HEK293 (cell line): ENCODE results near the gene PRKCA.

Experiments used
- CTCF ChIA-PET: fragments of 350-600 bp; formaldehyde crosslinking; extraction: SDS; loops from one replicate; lab custom pipeline; 2021; ENCODE audit warnings: antibody characterized with exemption; lab: Yijun Ruan, JAX
- POLR2A ChIA-PET: fragments of 300-600 bp; formaldehyde crosslinking; extraction: SDS; loops from one replicate; lab custom pipeline; 2020; ENCODE audit warnings: antibody characterized with exemption, inconsistent platforms; lab: Yijun Ruan, JAX
- H3K27ac ChIP-seq: fragments of 200-500 bp; sonication (Bioruptor generic); 2 replicates; pipeline ENCODE4 v1.5.1; 2014; ENCODE audit warnings: low read depth, low read length, control low read depth, inconsistent platforms; ENCODE audit errors: extremely low read depth
- H3K36me3 ChIP-seq, 2 experiments: fragments of 200-500 bp in 1 of 2; sonication (Bioruptor generic) in 1 of 2; 1 replicate in 1 of 2; 2 replicates in 1 of 2; pipeline ENCODE4 v1.5.1; 2014 to 2017; ENCODE audit warnings: inconsistent platforms in 2 of 2, low read length in 2 of 2; ENCODE audit not compliant: control insufficient read depth in 2 of 2, insufficient read depth in 1 of 2
- H3K4me1 ChIP-seq: fragments of 200-500 bp; sonication (Bioruptor generic); 2 replicates; pipeline ENCODE4 v1.5.1; 2014; ENCODE audit warnings: mild to moderate bottlenecking, low read length, inconsistent platforms; ENCODE audit not compliant: control insufficient read depth, insufficient read depth
- H3K4me3 ChIP-seq: 2 replicates; pipeline ENCODE4 v1.5.1; 2011; ENCODE audit warnings: low read depth, mild to moderate bottlenecking, control low read depth, low read length, moderate library complexity
- H3K9me3 ChIP-seq: fragments of 200-500 bp; sonication (Bioruptor generic); 2 replicates; pipeline ENCODE4 v1.5.1; 2014; ENCODE audit warnings: low read depth, low read length, inconsistent platforms; ENCODE audit not compliant: control insufficient read depth, insufficient read depth
- BCL6B ChIP-seq: fragments of 450-650 bp; formaldehyde crosslinking; IDR thresholded peaks from 2 replicates; pipeline ENCODE4 v1.5.1; 2017; ENCODE audit warnings: missing biosample characterization, missing genetic modification characterization
- GLI2 ChIP-seq: fragments of 450-650 bp; formaldehyde crosslinking; IDR thresholded peaks from 2 replicates; pipeline ENCODE4; 2017; ENCODE audit warnings: missing biosample characterization, missing genetic modification characterization, low read depth, borderline replicate concordance
- GLI4 ChIP-seq: fragments of 450-650 bp; formaldehyde crosslinking; IDR thresholded peaks from 2 replicates; pipeline ENCODE4 v1.5.1; 2016; ENCODE audit warnings: missing biosample characterization, missing genetic modification characterization
- OSR2 ChIP-seq: fragments of 450-650 bp; formaldehyde crosslinking; IDR thresholded peaks from 2 replicates; pipeline ENCODE4 v1.5.1; 2016; ENCODE audit warnings: missing biosample characterization, missing genetic modification characterization
- OVOL3 ChIP-seq: fragments of 450-650 bp; formaldehyde crosslinking; IDR thresholded peaks from 2 replicates; pipeline ENCODE4 v1.5.1; 2016; ENCODE audit warnings: missing biosample characterization, missing genetic modification characterization
- REPIN1 ChIP-seq: fragments of 450-650 bp; formaldehyde crosslinking; IDR thresholded peaks from 2 replicates; pipeline ENCODE4 v1.5.1; 2017; ENCODE audit warnings: missing biosample characterization, missing genetic modification characterization, low read depth
- SETDB1 ChIP-seq: IDR thresholded peaks from one replicate; pipeline ENCODE4 v1.6.1; 2017; ENCODE audit warnings: mild to moderate bottlenecking, low read length, moderate library complexity, mixed read lengths; ENCODE audit not compliant: insufficient read length
- SP7 ChIP-seq: fragments of 450-650 bp; formaldehyde crosslinking; IDR thresholded peaks from 2 replicates; pipeline ENCODE4 v1.5.1; 2016; ENCODE audit warnings: missing biosample characterization, missing genetic modification characterization
- ZFP69B ChIP-seq: fragments of 450-650 bp; formaldehyde crosslinking; IDR thresholded peaks from 2 replicates; pipeline ENCODE4 v1.5.1; 2016; ENCODE audit warnings: missing biosample characterization, missing genetic modification characterization
- ZNF184 ChIP-seq: fragments of 450-650 bp; IDR thresholded peaks from 2 replicates; pipeline ENCODE4 v1.5.1; 2018; ENCODE audit warnings: missing biosample characterization, mild to moderate bottlenecking, missing genetic modification characterization
- ZNF248 ChIP-seq: fragments of 450-650 bp; formaldehyde crosslinking; IDR thresholded peaks from 2 replicates; pipeline ENCODE4 v1.5.1; 2017; ENCODE audit warnings: missing biosample characterization, missing genetic modification characterization
- ZNF274 ChIP-seq, 2 experiments: fragments of 200-500 bp in 1 of 2; fragments of 450-650 bp in 1 of 2; sonication (Bioruptor generic) in 1 of 2; formaldehyde crosslinking in 1 of 2; IDR thresholded peaks; 2 replicates each; pipeline versions ENCODE4 v1.5.1 to v1.6.1; 2014 to 2016; ENCODE audit warnings: borderline replicate concordance in 1 of 2, inconsistent platforms in 1 of 2, low read length in 1 of 2, missing biosample characterization in 1 of 2, missing genetic modification characterization in 1 of 2
- ZNF292 ChIP-seq: fragments of 450-650 bp; formaldehyde crosslinking; IDR thresholded peaks from 2 replicates; pipeline ENCODE4 v1.5.1; 2016; ENCODE audit warnings: low read depth, missing biosample characterization, missing genetic modification characterization, borderline replicate concordance
- ZNF518A ChIP-seq: fragments of 450-650 bp; formaldehyde crosslinking; conservative IDR thresholded peaks from 2 replicates; pipeline ENCODE4 v1.5.1; 2016; ENCODE audit warnings: low read depth, missing biosample characterization, missing genetic modification characterization
- ZNF555 ChIP-seq: fragments of 450-650 bp; formaldehyde crosslinking; conservative IDR thresholded peaks from 2 replicates; pipeline ENCODE4 v1.5.1; 2017; ENCODE audit warnings: missing biosample characterization, mild to moderate bottlenecking, missing genetic modification characterization, inconsistent platforms
- ZNF621 ChIP-seq: fragments of 450-650 bp; formaldehyde crosslinking; IDR thresholded peaks from 2 replicates; pipeline ENCODE4 v1.5.1; 2017; ENCODE audit warnings: missing biosample characterization, missing genetic modification characterization
- ZNF768 ChIP-seq: fragments of 450-650 bp; formaldehyde crosslinking; IDR thresholded peaks from 2 replicates; pipeline ENCODE4 v1.5.1; 2018; ENCODE audit warnings: missing biosample characterization, mild to moderate bottlenecking, missing genetic modification characterization
- ZSCAN18 ChIP-seq: fragments of 450-650 bp; formaldehyde crosslinking; IDR thresholded peaks from 2 replicates; pipeline ENCODE4 v1.5.1; 2016; ENCODE audit warnings: missing biosample characterization, missing genetic modification characterization
- TF ChIP-seq, protein P1 (sequence below): fragments of 450-650 bp; formaldehyde crosslinking; IDR thresholded peaks from 2 replicates; pipeline ENCODE4; 2016; ENCODE audit warnings: missing biosample characterization, missing genetic modification characterization
- TF ChIP-seq, protein P2 (sequence below): fragments of 450-650 bp; formaldehyde crosslinking; IDR thresholded peaks from 2 replicates; pipeline ENCODE4 v1.5.1; 2016; ENCODE audit warnings: missing biosample characterization, missing genetic modification characterization

The PRKCA gene

DNA sequence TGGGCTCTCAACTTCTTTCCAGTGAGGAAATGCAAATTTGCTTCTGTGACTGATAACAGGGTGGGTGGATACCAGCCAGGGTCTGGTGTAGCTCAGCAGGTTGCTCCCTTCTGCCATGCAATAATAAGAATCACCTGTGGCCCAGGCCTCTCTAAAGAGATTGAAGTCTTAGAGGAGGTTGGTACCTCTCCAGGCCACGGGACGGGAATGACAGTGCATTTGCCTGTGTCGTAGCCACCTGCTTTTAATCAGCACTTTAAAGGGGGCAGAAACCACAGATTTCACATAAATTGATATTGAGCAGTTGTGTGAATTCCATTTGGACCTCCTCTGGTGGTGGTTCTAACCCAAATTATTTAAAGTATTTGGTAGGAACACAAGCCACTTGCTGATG lies 246.9 kb downstream of the PRKCA start (continued):
- TF ChIP-seq ZSCAN18 (tag by site-specific recombination) (no peak), ZNF621 (tag by site-specific recombination) (no peak), ZNF248 (tag by site-specific recombination) (no peak), OSR2 (tag by site-specific recombination) (no peak), SETDB1 (no peak), ZNF292 (no peak)
- TF ChIP-seq, protein P1, sequence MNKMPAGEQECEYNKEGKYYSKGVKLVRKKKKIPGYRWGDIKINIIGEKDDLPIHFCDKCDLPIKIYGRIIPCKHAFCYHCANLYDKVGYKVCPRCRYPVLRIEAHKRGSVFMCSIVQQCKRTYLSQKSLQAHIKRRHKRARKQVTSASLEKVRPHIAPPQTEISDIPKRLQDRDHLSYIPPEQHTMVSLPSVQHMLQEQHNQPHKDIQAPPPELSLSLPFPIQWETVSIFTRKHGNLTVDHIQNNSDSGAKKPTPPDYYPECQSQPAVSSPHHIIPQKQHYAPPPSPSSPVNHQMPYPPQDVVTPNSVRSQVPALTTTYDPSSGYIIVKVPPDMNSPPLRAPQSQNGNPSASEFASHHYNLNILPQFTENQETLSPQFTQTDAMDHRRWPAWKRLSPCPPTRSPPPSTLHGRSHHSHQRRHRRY = no peak

DNA sequence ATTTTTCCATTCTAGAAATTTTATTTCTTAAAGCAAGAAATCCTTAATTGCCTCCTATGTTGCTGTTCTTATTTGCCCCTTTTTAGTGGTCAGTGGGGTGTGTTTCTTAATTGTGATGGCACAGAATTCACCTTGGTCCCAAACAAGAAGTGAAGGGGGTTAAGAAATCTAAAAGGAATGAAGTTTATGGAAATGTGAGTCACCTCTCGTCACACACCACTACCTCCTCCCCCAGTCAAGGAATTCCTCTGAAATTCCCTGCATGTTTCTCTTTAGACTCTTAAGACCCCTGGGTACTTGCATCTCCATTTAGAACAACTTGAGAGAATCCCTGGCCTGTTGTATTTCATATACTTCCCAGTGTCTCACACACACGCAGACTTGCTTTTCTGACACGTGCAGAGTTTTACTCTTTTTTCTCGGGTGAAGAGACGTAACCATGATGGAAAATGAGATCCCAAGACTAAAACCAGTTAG lies 247.4 kb downstream of the PRKCA start:
- H3K27ac ChIP-seq = no peak overlapping the region
- ChIA-PET POLR2A (no interaction called here), CTCF (no interaction called here)
- H3K4me1 ChIP-seq = no peaks in the 10 kb centered on the region; the same call in 1 of the 2 replicates
- TF ChIP-seq ZNF555 (tag by site-specific recombination) (no peak), ZNF184 (tag by site-specific recombination) (no peak), ZNF274 (IDR thresholded peaks at IDR 0.05; ENCODE audit: low read length) (no peak), ZNF274 (tag by site-specific recombination; IDR thresholded peaks at IDR 0.05; ENCODE audit: borderline replicate concordance) (no peak), OVOL3 (no peak), GLI4 (tag by site-specific recombination) (no peak), GLI2 (tag by site-specific recombination) (no peak), BCL6B (tag by site-specific recombination) (no peak), REPIN1 (tag by site-specific recombination) (no peak), ZNF768 (tag by site-specific recombination) (no peak), ZNF518A (tag by site-specific recombination) (no peak), ZFP69B (tag by site-specific recombination) (no peak), SP7 (no peak)
- TF ChIP-seq, protein P2, sequence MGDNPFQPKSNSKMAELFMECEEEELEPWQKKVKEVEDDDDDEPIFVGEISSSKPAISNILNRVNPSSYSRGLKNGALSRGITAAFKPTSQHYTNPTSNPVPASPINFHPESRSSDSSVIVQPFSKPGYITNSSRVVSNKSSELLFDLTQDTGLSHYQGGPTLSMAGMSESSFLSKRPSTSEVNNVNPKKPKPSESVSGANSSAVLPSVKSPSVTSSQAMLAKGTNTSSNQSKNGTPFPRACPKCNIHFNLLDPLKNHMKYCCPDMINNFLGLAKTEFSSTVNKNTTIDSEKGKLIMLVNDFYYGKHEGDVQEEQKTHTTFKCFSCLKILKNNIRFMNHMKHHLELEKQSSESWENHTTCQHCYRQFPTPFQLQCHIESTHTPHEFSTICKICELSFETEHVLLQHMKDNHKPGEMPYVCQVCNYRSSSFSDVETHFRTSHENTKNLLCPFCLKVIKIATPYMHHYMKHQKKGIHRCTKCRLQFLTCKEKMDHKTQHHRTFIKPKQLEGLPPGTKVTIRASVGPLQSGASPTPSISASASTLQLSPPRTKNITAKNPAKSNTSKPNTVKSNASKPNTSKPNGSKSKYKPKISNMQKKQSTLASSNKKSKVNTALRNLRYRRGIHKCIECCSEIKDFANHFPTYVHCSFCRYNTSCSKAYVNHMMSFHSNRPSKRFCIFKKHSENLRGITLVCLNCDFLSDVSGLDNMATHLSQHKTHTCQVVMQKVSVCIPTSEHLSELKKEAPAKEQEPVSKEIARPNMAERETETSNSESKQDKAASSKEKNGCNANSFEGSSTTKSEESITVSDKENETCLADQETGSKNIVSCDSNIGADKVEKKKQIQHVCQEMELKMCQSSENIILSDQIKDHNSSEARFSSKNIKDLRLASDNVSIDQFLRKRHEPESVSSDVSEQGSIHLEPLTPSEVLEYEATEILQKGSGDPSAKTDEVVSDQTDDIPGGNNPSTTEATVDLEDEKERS (tag by site-specific recombination) = no peak
- peaks cover 2% of the 10 kb centered on the region; the same call in 1 of the 2 replicates for H3K9me3 ChIP-seq
- H3K4me3 ChIP-seq = no peak overlapping the region
- H3K36me3 ChIP-seq = no peaks in the 10 kb centered on the region
